Sigmoid colon (tissue), 4 donors: ENCODE measurements around the gene GSK3B.

ENCODE experiments used
- POLR2A ChIP-seq, 2 donors: fragments of 450-650 bp; IDR thresholded peaks; one replicate each; pipeline ENCODE4 v1.6.1; 2016; ENCODE audit warnings: antibody characterized with exemption in 2 of 2, mild to moderate bottlenecking in 2 of 2, moderate library complexity in 2 of 2
- POLR2AphosphoS5 ChIP-seq, 4 donors: sonication (generic); formaldehyde crosslinking; IDR thresholded peaks; one replicate each; pipeline ENCODE4 v1.6.1; 2017; ENCODE audit warnings: antibody characterized with exemption in 4 of 4
- TF ChIP-seq, protein P1 (sequence below), 4 experiments: fragments of 450-650 bp in 3 of 4; fragments of 200-600 bp in 1 of 4; IDR thresholded peaks; one replicate each; pipeline ENCODE4 v1.5.1; 2016 to 2019; ENCODE audit warnings: antibody characterized with exemption in 4 of 4, mild to moderate bottlenecking in 3 of 4, moderate library complexity in 2 of 4

DNA sequence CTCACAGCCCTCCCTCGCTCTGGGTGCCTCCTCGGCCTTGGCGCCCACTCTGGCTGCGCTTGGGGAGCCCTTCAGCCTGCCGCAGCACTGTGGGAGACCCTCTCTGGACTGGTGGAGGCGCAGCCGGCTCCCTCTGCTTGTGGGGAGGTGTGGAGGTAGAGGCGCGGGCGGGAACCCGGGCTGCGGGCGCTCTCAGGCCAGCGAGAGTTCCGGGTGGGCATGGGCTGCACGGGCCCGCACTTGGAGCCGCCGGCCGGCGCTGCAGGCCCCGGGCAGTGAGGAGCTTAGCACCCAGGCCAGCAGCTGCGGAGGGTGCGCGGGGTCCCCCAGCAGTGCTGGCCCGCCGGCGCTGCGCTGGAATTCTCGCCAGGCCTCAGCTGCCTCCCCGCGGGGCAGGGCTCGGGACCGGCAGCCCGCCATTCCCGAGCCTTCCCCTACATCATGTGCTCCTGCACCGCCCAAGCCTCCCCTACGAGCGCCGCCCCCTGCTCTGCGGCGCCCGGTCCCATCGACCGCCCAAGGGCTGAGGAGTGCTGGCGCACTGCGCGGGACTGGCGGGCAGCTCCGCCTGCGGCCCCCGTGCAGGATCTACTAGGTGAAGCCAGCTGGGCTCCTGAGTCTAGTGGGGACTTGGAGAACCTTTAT, 46.0 kb upstream of the GSK3B start:
- TF ChIP-seq, protein P1, sequence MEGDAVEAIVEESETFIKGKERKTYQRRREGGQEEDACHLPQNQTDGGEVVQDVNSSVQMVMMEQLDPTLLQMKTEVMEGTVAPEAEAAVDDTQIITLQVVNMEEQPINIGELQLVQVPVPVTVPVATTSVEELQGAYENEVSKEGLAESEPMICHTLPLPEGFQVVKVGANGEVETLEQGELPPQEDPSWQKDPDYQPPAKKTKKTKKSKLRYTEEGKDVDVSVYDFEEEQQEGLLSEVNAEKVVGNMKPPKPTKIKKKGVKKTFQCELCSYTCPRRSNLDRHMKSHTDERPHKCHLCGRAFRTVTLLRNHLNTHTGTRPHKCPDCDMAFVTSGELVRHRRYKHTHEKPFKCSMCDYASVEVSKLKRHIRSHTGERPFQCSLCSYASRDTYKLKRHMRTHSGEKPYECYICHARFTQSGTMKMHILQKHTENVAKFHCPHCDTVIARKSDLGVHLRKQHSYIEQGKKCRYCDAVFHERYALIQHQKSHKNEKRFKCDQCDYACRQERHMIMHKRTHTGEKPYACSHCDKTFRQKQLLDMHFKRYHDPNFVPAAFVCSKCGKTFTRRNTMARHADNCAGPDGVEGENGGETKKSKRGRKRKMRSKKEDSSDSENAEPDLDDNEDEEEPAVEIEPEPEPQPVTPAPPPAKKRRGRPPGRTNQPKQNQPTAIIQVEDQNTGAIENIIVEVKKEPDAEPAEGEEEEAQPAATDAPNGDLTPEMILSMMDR (IDR thresholded peaks at IDR 0.05) = no peak
- no peak for TF ChIP-seq POLR2A (IDR thresholded peaks at IDR 0.05)
- no peak for TF ChIP-seq POLR2AphosphoS5 (IDR thresholded peaks at IDR 0.05)
